Measurements from ENCODE around the gene ZNF141. TPM values are rescaled to one million over a fixed set of nuclear protein-coding genes. Genes with fewer than 3 reads are reported as not detected.
"Not testable (repeated sequence)": the region's sequence is repeated elsewhere in the genome, so short reads cannot be mapped to it uniquely, and the experiment has no call there.

Gene ZNF141
- polyA plus RNA-seq (2013, experiment 1 of 2; ENCODE audit: insufficient read length), result 4.9 TPM
- polyA plus RNA-seq (2013, experiment 2 of 2; ENCODE audit: insufficient read length), result 4.9 TPM

DNA sequence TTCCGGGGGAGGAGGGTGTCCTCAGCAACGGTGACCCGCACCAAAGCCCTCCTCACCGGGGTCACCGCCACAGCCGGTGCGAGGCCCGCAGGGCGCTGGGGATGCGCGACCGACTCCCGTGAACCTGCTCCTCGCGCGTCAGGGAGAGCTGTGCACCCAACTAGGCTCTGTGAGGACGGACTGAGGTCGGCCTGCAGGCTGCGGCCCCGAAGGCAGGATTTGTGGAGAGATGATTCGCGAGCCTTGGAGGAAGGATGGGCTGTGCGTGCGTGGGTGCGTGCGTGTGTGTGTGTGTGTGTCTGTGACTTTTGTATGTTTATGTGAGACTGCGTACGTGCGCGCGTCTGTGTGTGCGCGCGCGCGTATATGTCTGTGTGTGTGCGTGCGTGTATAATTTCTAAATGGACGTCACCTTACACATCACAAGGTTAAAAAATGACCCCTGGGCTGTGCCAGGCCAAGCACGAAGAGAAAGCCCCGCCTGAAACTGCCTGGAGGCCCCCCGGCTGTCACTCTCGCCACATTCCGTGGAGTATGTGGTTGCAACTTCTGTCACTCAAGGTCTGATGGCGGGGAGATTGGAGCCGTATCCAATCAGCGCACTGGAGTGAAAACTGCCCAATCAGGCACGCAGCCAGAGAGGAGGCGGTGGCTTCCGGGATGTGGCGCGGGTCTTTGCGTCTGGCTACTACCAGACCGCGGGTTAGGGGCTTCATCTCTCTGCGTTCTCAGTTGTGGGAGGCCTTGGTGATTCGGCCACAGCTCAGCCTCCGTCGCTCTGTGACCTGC lies at the start of gene ZNF141:
ZNF141 (plus strand) TSS at position 672 of the 789 bp plus-strand sequence. CDS start 170 bp downstream, outside the sequence.
- peak; percentile 98 for DNase-seq

DNA sequence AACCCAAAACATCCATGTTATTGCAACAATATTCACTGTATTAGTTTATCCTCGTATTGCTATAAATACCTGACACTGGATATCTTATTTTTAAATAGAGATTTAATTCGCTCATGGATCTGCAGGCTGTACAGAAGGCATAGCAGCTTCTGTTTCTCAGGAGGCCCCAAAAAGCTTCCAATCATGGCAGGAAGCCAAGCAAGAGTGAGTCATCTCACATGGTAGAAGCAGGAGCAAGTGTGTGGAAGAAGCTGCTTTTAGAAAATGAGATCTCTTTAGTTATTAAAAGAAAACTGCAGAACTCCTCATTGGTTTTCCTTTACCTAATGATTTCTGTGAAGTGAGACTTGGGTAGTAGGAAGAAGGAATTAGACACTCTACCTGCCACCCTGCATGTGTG lies 48.7 kb upstream of the ZNF141 start:
- no peak for DNase-seq

DNA sequence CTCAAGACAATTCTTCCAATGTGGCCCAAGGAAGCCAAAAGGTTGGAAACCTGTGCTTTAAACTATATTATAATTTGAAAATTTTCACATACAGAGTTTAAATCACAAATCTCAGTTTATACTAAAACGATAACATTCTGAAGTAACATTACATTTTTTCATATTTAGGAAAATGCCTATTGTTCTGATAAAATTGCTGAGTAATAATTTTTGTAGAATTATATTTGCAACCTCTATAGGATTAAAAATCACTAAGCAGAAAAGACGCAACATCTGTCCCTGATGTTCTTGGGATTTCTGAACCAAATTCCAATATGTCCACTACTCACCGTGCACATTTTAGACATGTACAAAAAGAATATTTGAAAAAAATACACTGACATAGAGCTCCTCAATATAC lies 42.9 kb upstream of the ZNF141 start:
- no peak for DNase-seq

DNA sequence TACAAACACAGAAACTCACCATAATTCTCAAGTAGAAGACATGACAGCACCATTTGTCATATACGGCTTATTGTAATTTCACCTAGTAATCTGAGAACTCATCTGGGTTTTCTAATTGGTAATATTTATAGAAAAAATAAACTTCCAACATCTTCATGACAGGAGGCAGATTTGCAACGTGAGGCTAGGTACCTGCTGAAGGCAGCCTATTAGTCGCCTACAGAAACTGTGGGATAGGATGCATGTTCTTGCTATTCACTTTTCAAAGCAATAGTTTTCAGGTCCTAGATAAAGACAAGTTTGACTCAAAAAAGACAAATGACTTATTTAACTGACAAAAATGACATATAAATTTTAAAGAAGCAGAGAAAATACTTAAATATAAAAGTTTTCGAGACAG lies 35.2 kb upstream of the ZNF141 start:
- DNase-seq, result no peak

DNA sequence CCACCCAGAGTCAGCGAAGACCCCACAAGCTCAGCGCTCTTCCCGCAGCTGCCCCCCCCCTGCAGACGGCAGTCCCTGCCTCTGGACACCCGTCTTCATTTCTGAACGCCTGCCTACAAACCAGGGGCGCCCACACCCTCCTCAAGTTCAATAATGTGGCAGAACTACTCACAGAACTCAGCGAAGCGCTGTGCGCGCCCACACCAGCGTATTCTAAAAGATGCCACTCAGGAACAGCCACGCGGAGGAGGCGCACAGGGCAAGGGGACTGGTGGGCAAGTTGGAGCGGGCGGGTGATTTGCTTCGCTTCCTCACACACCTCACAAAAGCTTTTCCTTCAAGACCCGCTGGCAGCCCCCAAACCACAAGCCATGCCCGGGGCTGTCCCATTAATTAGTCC lies 33.1 kb upstream of the ZNF141 start:
- DNase-seq, result not testable (repeated sequence)

DNA sequence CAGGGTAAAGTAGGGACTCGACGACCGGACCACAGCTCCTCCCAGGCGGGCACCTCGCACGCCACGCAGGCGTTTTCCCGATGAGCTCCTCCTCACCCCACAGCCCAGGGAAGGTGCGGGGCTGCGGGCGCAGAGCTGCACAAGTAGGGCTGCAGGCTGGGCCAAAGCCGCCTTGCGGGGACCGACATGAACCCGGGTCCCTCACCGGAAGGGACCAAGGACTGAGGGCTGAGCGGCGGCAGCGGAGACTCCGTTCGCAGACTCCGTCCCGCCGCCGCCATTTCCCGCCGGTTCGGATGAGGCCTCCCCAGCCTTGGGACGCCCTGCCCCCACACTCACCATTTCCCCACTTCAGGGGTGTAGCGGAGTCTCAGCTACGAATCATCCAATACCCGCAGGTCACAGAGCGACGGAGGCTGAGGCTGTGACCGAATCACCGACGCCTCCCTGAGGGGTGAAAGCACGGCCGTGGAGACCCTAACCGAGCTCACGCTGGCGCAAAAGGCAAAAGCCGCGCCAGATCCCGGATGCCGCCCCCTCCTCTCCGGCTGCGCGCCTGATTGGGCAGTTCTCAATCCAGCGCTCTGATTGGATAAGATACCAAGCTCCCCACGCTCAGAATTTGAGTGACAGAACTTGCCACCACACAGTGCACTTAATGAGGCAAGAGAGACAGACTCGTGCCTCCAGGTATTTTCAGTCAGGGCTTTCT lies 32.5 kb upstream of the ZNF141 start, which contains the start of gene ZNF732:
ZNF732 (minus strand) TSS at position 506 of the 712 bp plus-strand sequence; CDS start at position 342, 164 bp downstream.
- DNase-seq, result peak; percentile 63

DNA sequence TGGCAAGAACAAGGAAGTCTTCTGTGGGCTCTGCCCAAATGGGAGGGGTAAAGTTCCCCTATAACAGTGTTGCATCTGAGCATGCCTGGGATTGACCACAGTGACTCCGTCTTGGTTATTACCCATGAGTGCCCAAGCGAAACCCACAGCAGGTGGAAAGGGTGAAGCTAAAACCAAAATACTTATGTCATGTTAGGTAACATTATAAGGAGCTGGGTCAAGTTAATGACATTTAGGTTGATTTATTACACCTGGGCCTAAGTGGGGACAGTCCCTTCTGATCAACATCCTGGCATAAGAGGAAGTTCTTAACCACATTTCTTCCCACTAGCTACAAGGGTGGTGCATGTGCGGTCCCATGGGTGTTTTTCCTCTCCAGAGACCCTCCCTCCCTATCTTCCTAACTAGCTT lies 31.1 kb upstream of the ZNF141 start:
- no peak for DNase-seq

DNA sequence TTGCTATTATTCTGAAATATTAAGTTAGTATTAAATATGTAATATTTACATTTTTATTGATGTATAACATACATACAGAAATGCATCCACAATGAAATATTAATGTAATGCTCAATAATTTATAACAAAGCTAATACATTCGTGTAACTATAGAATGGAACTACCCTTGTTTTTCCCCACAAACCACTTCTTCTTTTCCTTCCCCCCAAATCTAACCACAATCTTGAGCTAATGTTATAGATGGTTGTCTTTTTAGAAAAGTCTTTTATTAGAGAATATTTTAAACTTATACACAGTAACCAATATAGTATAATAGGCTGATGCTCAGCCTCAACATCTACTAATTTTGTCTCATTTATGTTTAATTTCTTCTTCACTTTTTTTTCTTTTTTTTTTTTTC lies 27.8 kb upstream of the ZNF141 start:
- no peak for DNase-seq

DNA sequence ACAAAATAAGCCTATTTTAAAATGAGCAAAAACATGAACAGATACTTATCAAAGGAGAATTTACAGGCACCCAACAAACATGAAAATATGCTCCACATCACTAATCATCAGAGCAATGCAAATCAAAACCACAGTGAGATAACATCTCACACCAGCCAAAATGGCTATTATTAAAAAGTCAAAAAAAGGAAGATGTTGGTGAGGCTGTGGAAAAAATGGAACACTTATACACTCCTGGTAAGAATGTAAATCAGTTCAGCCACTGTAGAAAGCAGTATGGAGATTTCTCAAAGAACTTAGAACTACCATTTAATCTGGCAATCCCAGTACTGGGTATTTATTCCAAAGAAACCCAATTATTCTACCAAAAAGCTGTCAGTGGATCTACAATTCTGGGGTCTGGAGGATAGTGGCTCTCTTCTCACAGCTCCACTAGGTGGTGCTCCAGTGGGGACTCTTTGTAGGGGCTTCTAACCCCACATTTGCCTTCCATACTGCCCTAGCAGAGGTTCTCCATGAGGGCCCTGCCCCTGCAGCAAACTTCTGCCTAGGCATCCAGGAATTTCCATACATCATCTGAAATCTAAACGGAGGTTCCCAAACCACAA lies 23.2 kb upstream of the ZNF141 start:
- no peak for DNase-seq

DNA sequence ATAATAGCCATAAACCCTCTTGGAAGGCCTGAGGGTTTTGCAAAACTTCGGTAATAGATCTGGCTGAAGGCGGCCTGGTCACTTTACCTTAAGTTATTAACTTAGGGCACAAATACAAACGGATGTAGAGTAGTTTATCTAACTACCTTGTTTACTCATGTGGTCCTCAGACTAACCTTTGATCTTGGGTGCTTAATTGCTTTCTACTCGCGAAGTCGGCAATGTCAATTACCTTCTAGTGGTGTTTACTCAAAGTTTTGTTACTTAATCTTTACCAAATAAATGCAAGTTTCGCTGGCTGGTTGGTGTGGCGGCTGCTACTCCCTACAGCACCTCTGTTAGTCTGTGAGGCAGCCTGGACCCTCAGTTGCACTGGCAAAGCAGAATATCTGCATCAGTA lies 8.9 kb upstream of the ZNF141 start:
- DNase-seq, result no peak

DNA sequence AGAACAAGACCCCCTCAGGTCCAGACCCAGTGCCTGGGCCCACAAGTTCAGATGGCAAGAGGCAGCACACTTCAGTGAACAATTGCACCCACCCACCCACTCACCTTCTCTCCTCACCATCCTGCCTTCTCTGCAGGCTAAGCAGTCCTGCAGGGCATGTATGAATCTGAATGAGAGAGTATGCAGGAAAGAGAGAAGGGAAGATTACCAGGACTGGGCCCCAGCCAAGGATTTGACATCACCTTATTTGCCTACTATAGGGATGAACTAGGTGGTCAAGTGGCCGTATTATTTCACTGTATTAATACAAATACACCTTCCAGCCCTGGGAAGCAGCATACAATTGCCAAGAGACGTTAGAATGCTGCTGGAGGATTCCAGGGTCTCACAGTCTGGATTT lies 2.1 kb upstream of the ZNF141 start:
- no peak for DNase-seq

DNA sequence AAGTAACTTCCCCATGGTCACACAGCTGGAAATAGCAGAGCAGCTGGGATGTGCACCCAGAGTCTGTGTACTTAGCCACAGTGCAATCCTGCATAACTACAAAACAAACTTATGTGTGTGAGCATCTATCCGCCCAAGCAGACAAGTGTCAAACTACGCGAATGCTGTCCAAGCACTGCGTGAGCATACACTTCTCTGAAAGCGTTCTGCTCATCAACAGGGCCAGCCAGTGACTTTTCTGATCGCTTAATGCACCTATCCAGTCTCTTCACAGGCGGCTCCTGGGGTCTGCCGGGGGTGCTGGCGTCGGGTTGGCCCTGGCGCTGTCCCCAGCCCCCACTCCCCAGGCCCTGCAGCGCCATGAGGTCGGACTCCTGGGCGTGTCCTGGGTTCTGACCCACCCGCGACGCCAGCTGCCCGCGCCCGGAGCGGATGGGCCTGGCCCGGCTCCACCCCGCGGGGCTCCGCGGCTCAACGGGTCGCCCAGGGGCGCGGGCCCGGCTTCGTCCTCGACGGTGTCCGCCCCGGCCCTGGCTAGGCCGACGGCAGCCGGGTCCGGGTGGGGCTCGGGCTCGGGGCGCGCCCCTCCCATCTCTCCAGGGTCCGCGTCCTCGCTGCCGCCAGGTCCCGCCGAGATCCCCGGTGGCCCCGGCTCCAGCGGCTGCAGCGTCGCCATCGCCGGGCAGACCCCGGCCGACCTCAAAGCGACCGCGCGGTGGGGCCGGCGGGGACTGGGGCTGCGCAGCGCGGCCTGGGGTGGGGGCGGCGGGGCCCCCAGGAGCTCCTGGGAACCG lies 1.3 kb upstream of the ZNF141 start:
- DNase-seq, result no peak

DNA sequence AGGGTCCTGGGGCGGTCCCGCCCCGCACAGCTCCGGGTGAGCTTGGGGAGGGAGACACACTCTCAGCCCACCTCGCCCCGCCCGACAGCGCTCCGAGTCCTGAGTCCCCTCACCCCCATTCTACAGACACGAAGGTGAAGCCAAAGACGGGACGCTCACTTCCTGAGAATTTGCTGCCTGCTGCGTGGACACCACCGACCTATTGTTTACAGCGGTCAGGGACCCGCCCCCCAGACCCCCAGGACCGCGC lies 796 bp upstream of the ZNF141 start:
- no peak for DNase-seq

DNA sequence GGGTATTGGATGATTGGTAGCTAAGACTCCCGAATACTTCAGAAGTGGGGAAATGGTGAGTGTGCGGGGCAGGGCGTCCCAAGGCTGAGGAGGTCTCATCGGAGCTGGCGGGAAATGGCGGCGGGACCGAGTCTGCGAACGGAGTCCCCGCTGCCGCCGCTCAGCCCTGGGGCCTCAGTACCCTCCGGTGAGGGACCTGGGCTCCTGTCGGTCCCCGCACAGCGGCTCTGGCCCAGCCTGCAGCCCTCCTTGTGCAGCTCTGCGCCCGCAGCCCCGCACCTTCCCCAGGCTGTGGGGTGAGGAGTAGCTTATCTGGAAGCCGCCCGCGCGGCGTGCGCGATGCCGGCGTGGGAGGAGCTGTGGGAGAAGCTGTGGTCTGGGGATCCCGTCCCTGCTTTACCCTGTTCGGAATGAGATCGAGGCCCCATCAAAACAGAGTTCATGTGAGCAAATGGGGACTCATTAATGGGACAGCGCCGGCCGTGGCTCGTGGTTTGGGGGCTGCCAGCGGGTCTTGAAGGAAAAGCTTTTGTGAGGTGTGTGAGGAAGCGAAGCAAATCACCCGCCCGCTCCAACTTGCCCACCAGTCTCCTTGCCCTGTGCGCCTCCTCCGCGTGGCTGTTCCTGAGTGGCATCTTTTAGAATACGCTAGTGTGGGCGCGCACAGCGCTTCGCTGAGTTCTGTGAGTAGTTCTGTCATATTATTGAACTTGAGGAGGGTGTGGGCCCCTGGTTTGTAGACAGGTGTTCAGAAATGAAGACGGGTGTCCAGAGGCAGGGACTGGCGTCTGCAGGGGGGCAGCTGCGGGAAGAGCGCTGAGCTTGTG lies 531 bp downstream of the ZNF141 start:
- DNase-seq, result peak; percentile 29

DNA sequence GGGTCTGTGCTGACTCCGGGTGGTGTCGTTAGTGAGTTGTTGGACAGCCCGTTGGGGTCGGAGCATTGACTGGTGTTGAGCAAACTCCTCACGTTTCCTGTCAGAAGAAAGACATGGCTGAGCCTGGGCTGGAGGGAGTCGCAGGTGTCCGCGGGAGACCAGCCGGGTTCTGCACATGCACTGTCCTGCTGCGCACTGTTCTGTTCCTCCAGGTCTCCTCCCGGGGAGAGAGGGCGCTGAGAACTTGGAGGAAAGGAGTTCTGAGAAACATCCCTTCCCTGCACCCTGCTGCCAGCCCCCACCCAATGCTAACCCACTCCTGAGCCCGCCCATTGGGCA lies 1.1 kb downstream of the ZNF141 start:
- no peak for DNase-seq

DNA sequence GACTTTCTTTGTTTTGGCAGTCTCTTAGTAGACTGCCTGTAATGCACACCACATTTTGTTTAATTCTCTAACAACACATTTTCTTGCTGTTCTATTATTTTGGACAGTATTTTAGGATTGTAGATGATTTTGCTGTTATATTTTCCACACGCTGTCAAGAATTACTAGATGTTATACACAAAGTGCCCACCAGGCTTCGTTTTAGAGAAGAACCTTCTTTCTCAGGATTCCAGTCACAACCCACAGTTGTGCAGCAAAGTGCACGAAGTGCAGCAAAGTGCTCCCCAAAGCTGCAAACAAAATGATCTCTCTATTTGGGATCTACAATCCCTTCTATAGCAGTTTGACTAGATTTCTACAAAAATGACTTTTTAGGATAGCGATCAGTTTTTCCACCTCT lies 2.4 kb downstream of the ZNF141 start:
- DNase-seq, result no peak

DNA sequence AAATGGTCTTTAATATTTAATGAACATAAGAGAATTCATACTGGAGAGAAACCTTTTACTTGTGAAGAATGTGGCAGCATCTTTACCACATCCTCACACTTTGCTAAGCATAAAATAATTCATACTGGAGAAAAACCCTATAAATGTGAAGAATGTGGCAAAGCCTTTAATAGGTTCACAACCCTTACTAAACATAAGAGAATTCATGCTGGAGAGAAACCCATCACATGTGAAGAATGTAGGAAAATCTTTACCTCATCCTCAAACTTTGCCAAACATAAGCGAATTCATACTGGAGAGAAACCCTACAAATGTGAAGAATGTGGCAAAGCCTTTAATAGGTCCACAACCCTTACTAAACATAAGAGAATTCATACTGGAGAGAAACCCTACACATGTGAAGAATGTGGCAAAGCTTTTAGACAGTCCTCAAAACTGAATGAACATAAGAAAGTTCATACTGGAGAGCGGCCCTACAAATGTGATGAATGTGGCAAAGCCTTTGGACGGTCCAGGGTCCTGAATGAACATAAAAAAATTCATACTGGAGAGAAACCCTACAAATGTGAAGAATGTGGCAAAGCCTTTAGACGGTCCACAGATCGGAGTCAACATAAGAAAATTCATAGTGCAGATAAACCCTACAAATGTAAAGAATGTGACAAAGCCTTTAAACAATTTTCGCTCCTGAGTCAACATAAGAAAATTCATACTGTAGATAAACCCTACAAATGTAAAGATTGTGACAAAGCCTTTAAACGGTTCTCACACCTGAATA lies 35.6 kb downstream of the ZNF141 start:
- no peak for DNase-seq

DNA sequence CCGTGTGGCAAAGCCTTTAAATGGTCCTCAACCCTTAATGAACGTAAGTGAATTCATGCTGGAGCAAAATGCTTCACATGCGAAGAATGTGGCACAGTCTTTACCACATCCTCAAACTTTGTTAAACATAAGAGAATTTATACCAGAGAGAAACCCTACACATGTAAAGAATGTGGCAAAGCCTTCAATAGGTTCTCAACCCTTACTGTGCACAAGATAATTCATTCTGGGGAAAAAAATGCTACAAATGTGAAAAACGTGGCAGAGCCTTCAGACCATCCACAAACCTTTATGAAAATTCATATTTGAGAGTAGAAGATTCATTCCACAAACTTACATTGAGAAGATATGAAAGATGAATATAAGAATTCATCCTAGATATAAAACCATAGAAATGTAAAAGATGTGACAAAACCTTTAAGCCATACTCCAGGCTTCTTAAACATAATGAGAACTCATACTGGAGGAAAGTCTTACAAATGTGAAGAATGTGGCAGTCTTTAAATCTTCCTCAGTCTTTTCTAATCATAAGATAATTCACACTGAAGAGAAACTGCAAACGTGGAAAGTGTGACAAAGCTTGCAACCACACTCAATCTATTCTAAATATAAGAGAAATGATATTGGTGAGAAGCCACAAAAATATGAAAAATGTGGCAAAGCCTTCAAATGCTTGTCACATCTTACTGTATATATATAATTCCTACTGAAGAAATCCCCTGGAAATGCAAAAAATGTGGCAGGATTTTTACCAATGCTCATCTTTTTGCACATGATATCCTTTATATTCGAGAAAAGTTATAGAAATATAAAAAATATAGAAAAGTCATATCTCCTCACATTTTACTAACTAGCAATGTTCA lies 36.9 kb downstream of the ZNF141 start:
- DNase-seq, result no peak

DNA sequence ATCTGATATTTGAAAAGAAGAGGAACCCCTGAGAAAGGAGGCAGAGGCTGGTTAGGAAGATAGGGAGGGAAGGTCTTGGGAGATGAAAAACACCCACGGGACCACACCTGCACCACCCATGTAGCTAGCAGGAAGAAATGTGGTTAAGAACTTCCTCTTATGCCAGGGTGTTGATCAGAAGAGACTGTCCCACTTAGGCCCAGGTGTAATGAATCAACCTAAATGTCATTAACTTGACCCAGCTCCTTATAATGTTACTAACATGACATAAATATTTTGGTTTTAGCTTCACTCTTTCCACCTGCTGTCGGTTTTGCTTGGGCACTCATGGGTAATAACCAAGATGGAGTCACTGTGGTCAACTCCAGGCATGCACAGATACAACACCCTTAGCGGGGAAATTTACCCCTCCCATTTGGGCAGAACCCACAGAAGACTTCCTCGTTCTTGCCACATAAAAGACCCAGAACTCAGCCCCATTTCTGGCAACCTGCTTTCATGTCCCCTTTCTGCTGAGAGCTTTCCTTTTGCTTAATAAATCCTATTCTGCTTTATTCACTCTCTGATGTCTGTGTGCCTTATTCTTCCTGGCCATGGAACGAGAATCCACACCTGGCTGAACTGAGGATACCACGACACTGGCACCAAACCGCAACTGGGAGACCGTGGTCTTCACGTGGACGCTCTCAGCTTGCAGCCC lies 46.8 kb downstream of the ZNF141 start:
- DNase-seq, result no peak
